GM18499 (cell line): ENCODE data around the gene LDB3.
"Not testable (repeated sequence)": the region's sequence is repeated elsewhere in the genome, so short reads cannot be mapped to it uniquely, and the experiment has no call there.

Experiments used
- ATAC-seq: cut with Tn5 transposase; IDR thresholded peaks from one replicate; pipeline ENCODE4 v1.9.1; 2021; ENCODE audit warnings: moderate number of reproducible peaks; ENCODE audit not compliant: insufficient read depth, unreplicated experiment

The LDB3 gene

GRCh38 chr10:86724445-86724844 lies 56.1 kb downstream of the LDB3 start:
- no peak for ATAC-seq

GRCh38 chr10:86725980-86726676 lies 57.8 kb downstream of the LDB3 start:
- no peak for ATAC-seq

GRCh38 chr10:86726677-86726999 lies 58.3 kb downstream of the LDB3 start:
- ATAC-seq: no peak

GRCh38 chr10:86727470-86727869 lies 59.2 kb downstream of the LDB3 start:
- no peak for ATAC-seq

- ATAC-seq: no peak
Measured at GRCh38 chr10:86728056-86728455, 59.7 kb downstream of the LDB3 start.

- no peak for ATAC-seq
Measured at GRCh38 chr10:86729677-86730076, 61.4 kb downstream of the LDB3 start.

- ATAC-seq: no peak
Measured at GRCh38 chr10:86730227-86730626, 61.9 kb downstream of the LDB3 start.

DNA sequence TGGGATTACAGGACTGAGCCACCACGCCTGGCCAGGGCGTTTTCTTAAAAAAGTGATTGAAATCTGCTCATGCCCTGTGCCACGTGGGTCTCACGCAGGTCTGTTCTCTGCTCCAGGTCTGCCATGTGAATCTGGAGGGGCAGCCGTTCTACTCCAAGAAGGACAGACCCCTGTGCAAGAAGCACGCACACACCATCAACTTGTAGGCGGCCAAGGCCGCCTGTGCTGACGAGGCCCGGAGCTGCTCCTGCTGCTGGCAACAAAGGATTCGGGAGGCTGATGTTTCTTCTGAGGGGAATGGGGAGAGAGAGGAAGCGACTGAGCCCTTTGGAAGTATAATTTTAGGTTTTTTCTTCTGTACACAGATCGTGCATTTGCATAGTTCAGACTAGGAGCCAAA lies 64.5 kb downstream of the LDB3 start:
- no peak for ATAC-seq

DNA sequence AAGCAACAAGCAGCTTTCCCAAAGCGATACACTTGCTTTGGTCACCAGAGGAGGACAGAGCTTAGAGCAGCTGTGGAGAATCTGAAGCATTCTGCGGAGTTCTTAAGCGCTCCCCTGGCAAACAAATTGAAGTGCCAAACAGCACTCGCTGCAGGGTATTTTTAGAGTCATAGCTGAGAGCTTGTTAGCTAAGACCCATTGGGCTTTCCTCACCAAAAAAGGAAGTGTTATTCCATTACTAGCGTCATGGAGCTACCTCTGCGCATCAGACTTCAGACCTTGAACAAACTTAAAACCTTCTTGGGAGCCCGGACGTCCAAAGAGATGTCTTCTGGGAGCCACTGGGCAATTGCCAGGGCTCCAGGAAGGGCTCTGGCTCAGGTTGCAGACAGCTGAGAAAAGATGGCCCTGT lies 65.0 kb downstream of the LDB3 start:
- ATAC-seq: no peak

- ATAC-seq: no peak
Measured at GRCh38 chr10:86734207-86734988, 66.1 kb downstream of the LDB3 start.

GRCh38 chr10:86735278-86735677 lies 67.0 kb downstream of the LDB3 start:
- not testable (repeated sequence) for ATAC-seq

GRCh38 chr10:86742230-86742629 lies 73.9 kb downstream of the LDB3 start:
- no peak for ATAC-seq

DNA sequence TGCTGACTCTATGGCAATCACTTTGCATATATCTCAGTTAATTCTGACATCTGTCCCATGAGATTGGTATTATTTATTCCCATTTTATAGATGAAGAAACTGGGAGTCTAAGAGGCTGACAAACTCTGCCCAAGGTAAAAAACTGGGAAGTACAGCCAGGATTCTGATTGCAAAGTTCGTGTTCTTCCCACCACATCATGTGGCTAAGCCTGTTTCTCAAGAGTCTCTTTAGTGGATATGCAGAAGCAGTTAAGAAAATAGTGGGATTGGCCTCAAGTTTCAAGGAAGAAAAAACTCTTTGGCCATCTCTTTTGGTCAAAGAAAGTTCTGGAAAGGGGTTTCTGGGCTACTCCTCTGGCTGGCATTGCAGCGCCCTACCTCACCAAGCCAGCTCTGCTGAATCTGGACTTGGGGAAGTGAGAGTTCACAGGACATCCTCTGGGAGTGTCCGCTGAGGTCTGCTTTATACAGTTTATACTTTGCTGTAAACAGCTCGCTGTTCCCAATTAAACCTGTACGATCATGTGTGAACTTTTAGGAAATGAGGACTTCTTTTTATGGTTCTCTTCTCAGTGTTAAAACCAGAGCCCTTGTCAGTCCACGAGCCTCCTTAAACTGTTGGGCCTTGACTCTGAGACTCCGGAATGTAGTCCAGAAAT lies 75.9 kb downstream of the LDB3 start:
- ATAC-seq: no peak

- no peak for ATAC-seq
Measured at GRCh38 chr10:86747796-86748581, 79.7 kb downstream of the LDB3 start.

- no peak for ATAC-seq
Measured at GRCh38 chr10:86749854-86750253, 81.5 kb downstream of the LDB3 start.

GRCh38 chr10:86751477-86751876 lies 83.2 kb downstream of the LDB3 start:
- ATAC-seq: no peak

GRCh38 chr10:86752311-86752710 lies 84.0 kb downstream of the LDB3 start:
- no peak for ATAC-seq

DNA sequence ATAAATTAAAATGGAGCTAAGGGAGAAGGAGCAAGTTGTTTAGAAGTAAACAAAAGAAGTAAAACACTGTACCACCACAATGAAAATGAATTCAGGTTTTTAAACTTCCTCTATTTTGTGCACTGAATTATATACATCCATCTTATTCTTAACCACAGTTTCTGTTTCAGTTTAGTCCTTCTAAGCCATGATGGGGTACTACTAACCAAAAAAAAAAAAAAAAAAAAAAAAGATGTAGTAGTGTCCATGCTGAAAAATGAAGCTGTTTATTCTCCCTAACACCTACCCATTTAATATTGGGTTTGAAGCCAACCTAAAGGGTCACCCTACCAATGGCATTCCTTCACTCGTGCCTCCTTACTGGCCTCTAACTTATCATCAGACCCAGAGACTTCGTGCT lies 84.7 kb downstream of the LDB3 start:
- ATAC-seq: no peak

DNA sequence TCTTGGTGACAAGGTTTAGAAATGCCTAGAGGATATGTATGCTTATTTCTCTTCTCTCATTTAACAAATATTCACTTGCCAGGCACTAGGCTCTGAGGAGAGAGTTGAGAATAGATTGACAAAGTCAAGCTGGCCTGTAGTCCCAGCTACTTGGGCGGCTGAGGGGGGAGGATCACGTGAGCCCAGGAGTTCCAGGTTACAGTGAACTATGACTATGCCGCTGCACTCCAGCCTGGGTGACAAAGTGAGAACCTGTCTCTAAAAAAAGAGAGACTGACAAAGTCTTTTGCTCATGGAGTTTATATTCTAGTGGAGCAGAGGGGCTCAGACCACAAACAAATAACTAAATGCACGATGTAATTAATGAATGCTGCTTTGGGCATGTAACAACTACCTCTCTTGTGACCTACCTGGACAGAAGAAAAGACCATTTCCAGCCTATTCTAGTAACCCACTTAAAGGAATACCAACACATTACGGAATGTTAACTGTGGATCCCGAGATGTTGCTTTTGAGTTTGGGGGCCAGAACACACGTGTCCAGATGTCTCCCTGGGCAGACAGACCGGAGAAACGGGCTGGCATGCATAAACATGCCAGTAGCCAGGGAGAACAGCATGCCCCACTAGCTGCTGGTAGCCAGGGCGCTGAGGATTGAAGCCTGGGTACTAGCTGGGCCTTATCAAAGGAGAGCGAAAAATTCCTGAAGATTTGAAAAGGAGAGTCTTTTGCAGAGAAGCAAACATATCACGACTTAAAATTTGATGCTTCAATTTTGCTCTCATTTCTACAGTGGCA lies 85.5 kb downstream of the LDB3 start:
- no peak for ATAC-seq

DNA sequence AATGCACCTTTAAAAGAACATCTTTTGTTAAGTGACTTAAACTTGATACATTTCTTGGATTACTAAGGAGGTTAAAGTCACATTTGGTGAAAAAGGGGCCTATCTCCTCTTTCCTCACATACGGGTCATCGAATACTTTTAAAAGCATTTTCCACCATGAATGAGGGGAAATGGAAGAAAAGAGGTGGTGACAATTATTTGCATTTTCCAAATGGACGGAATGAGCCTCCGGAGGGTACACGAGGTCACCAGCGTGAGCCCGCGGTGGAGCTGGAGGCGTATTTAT lies 87.1 kb downstream of the LDB3 start:
- no peak for ATAC-seq
